Measurements from ENCODE around the gene HIVEP3.

DNA sequence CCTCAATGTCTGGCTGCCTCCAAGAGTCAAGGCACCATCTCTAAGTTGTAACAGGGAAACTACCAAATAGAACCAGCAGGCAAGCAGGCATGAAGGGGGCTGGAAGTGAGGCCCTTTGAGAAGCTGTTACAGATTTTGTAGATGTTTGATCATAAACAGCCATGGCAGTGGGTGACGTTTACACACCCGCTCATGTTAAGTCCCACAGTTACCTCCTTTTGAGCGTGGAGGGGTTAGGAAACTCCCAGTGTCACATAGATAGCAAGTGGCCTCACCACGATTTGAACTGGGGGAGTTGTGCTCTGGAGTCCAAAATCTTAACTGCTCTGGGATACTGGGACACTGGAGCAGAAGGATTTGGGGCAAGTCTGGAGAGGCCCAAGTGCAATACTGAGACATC is 192.4 kb downstream of the HIVEP3 start:
- TF ChIP-seq POLR2A (IDR thresholded peaks at IDR 0.05; ENCODE audit: low read length) = no peak
- TF ChIP-seq GATA1 (IDR thresholded peaks at IDR 0.05; ENCODE audit: low read depth, low read length) = no peak

Measured in erythroblast (primary cell).